A549 (cell line): ENCODE measurements around the gene APOL5. TPM values are rescaled to one million over a fixed set of nuclear protein-coding genes. Genes with fewer than 3 reads are reported as not detected.

ENCODE experiments used
- ATAC-seq, 2 experiments: fragments of 200-7000 bp in 1 of 2; fragments of >200 bp in 1 of 2; cut with Nextera tagmentation in 1 of 2; cut with Tn5 transposase in 1 of 2; 3 replicates each; pipeline versions ENCODE4 v1.8.0 to v1.9.1; 2018 to 2020; ENCODE audit warnings: mild to moderate bottlenecking in 1 of 2, moderate library complexity in 1 of 2
- CTCF ChIA-PET: fragments of 300-600 bp; sonication (Branson Sonifier 250); formaldehyde crosslinking; extraction: SDS; loops from one replicate; lab custom pipeline; 2021; ENCODE audit warnings: antibody characterized with exemption, inconsistent platforms; lab: Yijun Ruan, JAX
- POLR2A ChIA-PET: fragments of 350-600 bp; formaldehyde crosslinking; extraction: SDS; loops from one replicate; lab custom pipeline; 2021; ENCODE audit warnings: antibody characterized with exemption, inconsistent platforms; lab: Yijun Ruan, JAX
- DNase-seq, 2 experiments: peaks; one replicate each; pipeline versions ENCODE4 v3.0.0 to v3.0.0-alpha.2; 2011 to 2016; ENCODE audit warnings: low read depth in 1 of 2, low spot score in 1 of 2
- FAIRE-seq: peaks from 2 replicates; lab custom pipeline; 2011; peaks lifted over from hg19 to GRCh38; lab: Jason Lieb, UNC
- H3K27ac ChIP-seq, 2 experiments: fragments of >200 bp; sonication (Bioruptor Twin); formaldehyde crosslinking; 3 replicates each; pipeline ENCODE4 v1.5.1; 2016 to 2017
- H3K4me1 ChIP-seq: fragments of >200 bp; sonication (Bioruptor Twin); formaldehyde crosslinking; 3 replicates; pipeline ENCODE4 v1.6.1; 2016
- H3K4me2 ChIP-seq: fragments of >200 bp; sonication (Bioruptor Twin); formaldehyde crosslinking; 3 replicates; pipeline ENCODE4 v1.6.1; 2016
- H3K4me3 ChIP-seq: fragments of >200 bp; sonication (Bioruptor Twin); formaldehyde crosslinking; 3 replicates; pipeline ENCODE4 v1.5.1; 2016
- H3K9me3 ChIP-seq: fragments of >200 bp; sonication (Bioruptor Twin); formaldehyde crosslinking; 3 replicates; pipeline ENCODE4 v1.6.1; 2016
- CHD2 ChIP-seq: fragments of 150-350 bp; IDR thresholded peaks from 2 replicates; pipeline ENCODE4 v1.6.1; 2014; ENCODE audit warnings: low read length; ENCODE audit not compliant: partially characterized antibody
- CHD4 ChIP-seq: fragments of 200-600 bp; sonication (generic); IDR thresholded peaks from 2 replicates; pipeline ENCODE4 v1.6.1; 2016; ENCODE audit warnings: antibody characterized with exemption, mild to moderate bottlenecking, borderline replicate concordance
- ELK1 ChIP-seq: fragments of 150-350 bp; IDR thresholded peaks from 2 replicates; pipeline ENCODE4 v1.6.1; 2014; ENCODE audit warnings: low read depth, mild to moderate bottlenecking, low read length
- EP300 ChIP-seq, 2 experiments: fragments of >200 bp; sonication (Bioruptor Twin); formaldehyde crosslinking; IDR thresholded peaks; 2 replicates in 1 of 2; 3 replicates in 1 of 2; pipeline ENCODE4 v1.6.1; 2016 to 2017
- FOSB ChIP-seq: fragments of 250-450 bp; sonication (Bioruptor Pico); IDR thresholded peaks from 2 replicates; pipeline ENCODE4 v1.5.0; 2020; ENCODE audit warnings: mild to moderate bottlenecking, moderate library complexity
- HDAC2 ChIP-seq: fragments of 200-600 bp; sonication (generic); IDR thresholded peaks from 2 replicates; pipeline ENCODE4 v1.6.1; 2016
- MAZ ChIP-seq: fragments of 150-350 bp; IDR thresholded peaks from 2 replicates; pipeline ENCODE4 v1.6.1; 2014; ENCODE audit warnings: antibody characterized with exemption, low read depth, low read length, borderline replicate concordance
- MYC ChIP-seq: IDR thresholded peaks from 2 replicates; pipeline ENCODE4 v1.6.1; 2012; ENCODE audit warnings: mild to moderate bottlenecking, inconsistent platforms, low read length, improper control_type of control experiment, borderline replicate concordance
- NFE2L2 ChIP-seq: fragments of 150-350 bp; conservative IDR thresholded peaks from 2 replicates; pipeline ENCODE4 v1.6.1; 2014; ENCODE audit warnings: low read length
- NPAS2 ChIP-seq: fragments of 250-450 bp; sonication (Bioruptor Pico); IDR thresholded peaks from 2 replicates; pipeline ENCODE4 v1.8.0; 2022; ENCODE audit warnings: mild to moderate bottlenecking, moderate library complexity, borderline replicate concordance
- PHF8 ChIP-seq: fragments of 200-600 bp; sonication (generic); IDR thresholded peaks from 2 replicates; pipeline ENCODE4 v1.6.1; 2016; ENCODE audit warnings: low read depth, mild to moderate bottlenecking, antibody characterized with exemption, moderate library complexity, borderline replicate concordance
- POLR2A ChIP-seq: IDR thresholded peaks from 2 replicates; pipeline ENCODE4 v1.6.1; 2012; ENCODE audit warnings: mild to moderate bottlenecking, low read length
- POLR2AphosphoS2 ChIP-seq: conservative IDR thresholded peaks from 2 replicates; pipeline ENCODE4 v1.6.1; 2012; ENCODE audit warnings: low read length, improper control_type of control experiment, inconsistent platforms
- RAD21 ChIP-seq, 2 experiments: fragments of >200 bp in 1 of 2; sonication (Bioruptor Twin) in 1 of 2; formaldehyde crosslinking in 1 of 2; IDR thresholded peaks in 1 of 2; conservative IDR thresholded peaks in 1 of 2; 2 replicates in 1 of 2; 3 replicates in 1 of 2; pipeline ENCODE4 v1.6.1; 2012 to 2018; ENCODE audit warnings: inconsistent platforms in 1 of 2
- RARB ChIP-seq: fragments of 250-450 bp; sonication (Bioruptor Pico); IDR thresholded peaks from 2 replicates; pipeline ENCODE4 v1.8.0; 2021; ENCODE audit warnings: mild to moderate bottlenecking, moderate library complexity
- REST ChIP-seq: fragments of 200-600 bp; sonication (generic); IDR thresholded peaks from 2 replicates; pipeline ENCODE4 v1.6.1; 2016; ENCODE audit warnings: antibody characterized with exemption, mild to moderate bottlenecking, moderate library complexity
- ZNF302 ChIP-seq: fragments of 250-450 bp; sonication (Bioruptor Pico); IDR thresholded peaks from 2 replicates; pipeline ENCODE4 v1.9.0; 2021; ENCODE audit warnings: inconsistent platforms, mild to moderate bottlenecking, moderate library complexity
- WGBS: methylation state at CpG from one replicate; pipeline ENCODE4 v1.1.6; 2017; ENCODE audit errors: missing lambda C conversion rate; 5-methylcytosine and 5-hydroxymethylcytosine counted together
- polyA plus RNA-seq, 4 experiments: library from polyadenylated mRNA; depleted of rRNA in 3 of 4; stranded (reverse); fragments of >200 nt; fragmentation: RNase III in 1 of 4; extraction: RNeasy Plus Mini Kit Qiagen cat#74134 plus additional on column Dnase treatment in 1 of 4; gene quantifications; 2 replicates in 3 of 4; 3 replicates in 1 of 4; pipeline ENCODE4 v1.2.3, GENCODE V29; 2011 to 2017
- TF ChIP-seq, protein P1 (sequence below): IDR thresholded peaks from 2 replicates; pipeline ENCODE4 v1.6.1; 2012
- TF ChIP-seq, protein P2 (sequence below): fragments of >200 bp; sonication (Bioruptor Twin); formaldehyde crosslinking; IDR thresholded peaks from 3 replicates; pipeline ENCODE4 v1.6.1; 2016

Gene APOL5
- polyA plus RNA-seq, 2 of the 4 experiments (the other 2 are of a cell fraction) = not detected

- TF ChIP-seq MAZ = no peak
Observed at GRCh38 chr22:35733036-35733435, 15.4 kb downstream of the APOL5 start (continued).

GRCh38 chr22:35733791-35734516 is 16.3 kb downstream of the APOL5 start:
- ATAC-seq = 0 out of 6 replicates have a peak, but pooled peaks of 1 of the 2 experiments have one; percentile 26
- WGBS = 93% methylated on average over 7 of the region's 7 CpGs
- H3K9me3 ChIP-seq = no peaks in the 10 kb centered on the region
- CTCF ChIA-PET = interaction anchor here (2.2 kb wide), 1 partner anchor 107 kb away, joined by 10 read pairs; no protein-coding TSS in a partner anchor
- TF ChIP-seq HDAC2 (no peak), REST (no peak), RARB (no peak), POLR2A (no peak), PHF8 (no peak), EP300 (IDR thresholded peaks at IDR 0.05) (no peak), POLR2AphosphoS2 (no peak), ELK1 (no peak), CHD2 (no peak), RAD21 (conservative IDR thresholded peaks at IDR 0.05 in 1 of 2, IDR thresholded peaks at IDR 0.05 in 1 of 2) (no peak)
- TF ChIP-seq, protein P1, sequence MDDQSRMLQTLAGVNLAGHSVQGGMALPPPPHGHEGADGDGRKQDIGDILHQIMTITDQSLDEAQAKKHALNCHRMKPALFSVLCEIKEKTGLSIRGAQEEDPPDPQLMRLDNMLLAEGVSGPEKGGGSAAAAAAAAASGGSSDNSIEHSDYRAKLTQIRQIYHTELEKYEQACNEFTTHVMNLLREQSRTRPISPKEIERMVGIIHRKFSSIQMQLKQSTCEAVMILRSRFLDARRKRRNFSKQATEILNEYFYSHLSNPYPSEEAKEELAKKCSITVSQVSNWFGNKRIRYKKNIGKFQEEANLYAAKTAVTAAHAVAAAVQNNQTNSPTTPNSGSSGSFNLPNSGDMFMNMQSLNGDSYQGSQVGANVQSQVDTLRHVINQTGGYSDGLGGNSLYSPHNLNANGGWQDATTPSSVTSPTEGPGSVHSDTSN = no peak
- POLR2A ChIA-PET = no interaction called here
- H3K4me3 ChIP-seq = no peak overlapping the region
- no peak for FAIRE-seq
- H3K4me1 ChIP-seq = no peaks in the 10 kb centered on the region
- no peak for DNase-seq
- no peak overlapping the region for H3K4me2 ChIP-seq
- no peak overlapping the region for H3K27ac ChIP-seq

DNA sequence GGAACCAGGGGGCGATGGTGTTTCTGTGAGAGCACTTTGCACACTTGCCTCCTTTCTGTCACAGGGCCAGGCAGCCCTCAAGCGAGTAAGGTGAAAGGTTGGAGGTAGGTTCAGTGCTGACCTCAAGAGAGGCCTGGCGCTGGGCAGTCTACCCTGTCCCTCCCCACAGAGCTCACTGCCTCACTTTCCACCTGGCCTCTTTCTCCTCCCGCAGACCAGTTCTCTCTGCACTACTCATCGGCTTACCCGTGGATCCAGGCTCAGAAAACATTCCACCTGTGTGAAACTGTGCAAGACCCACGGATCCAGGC is 16.8 kb downstream of the APOL5 start:
- DNase-seq (no peak), ATAC-seq (no peak), FAIRE-seq (no peak)
- H3K4me3 ChIP-seq = no peak overlapping the region
- no peaks in the 10 kb centered on the region for H3K9me3 ChIP-seq
- H3K4me1 ChIP-seq = no peaks in the 10 kb centered on the region
- ChIA-PET POLR2A (no interaction called here), CTCF (interaction anchor here (1.4 kb wide), 1 partner anchor 8 kb away, joined by 3 read pairs; no protein-coding TSS in a partner anchor)
- no peak overlapping the region for H3K4me2 ChIP-seq
- TF ChIP-seq NPAS2 (no peak), CHD2 (no peak), POLR2AphosphoS2 (no peak), FOSB (CRISPR knock-in tag) (no peak), ZNF302 (no peak), NFE2L2 (no peak), ELK1 (no peak), MYC (no peak), CHD4 (no peak)
- TF ChIP-seq, protein P2, sequence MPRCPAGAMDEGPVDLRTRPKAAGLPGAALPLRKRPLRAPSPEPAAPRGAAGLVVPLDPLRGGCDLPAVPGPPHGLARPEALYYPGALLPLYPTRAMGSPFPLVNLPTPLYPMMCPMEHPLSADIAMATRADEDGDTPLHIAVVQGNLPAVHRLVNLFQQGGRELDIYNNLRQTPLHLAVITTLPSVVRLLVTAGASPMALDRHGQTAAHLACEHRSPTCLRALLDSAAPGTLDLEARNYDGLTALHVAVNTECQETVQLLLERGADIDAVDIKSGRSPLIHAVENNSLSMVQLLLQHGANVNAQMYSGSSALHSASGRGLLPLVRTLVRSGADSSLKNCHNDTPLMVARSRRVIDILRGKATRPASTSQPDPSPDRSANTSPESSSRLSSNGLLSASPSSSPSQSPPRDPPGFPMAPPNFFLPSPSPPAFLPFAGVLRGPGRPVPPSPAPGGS = no peak
- H3K27ac ChIP-seq = no peak overlapping the region
- 98% methylated on average over 6 of the region's 7 CpGs for WGBS
